Measurements from ENCODE around the gene GNAI1. TPM values are rescaled to one million over a fixed set of nuclear protein-coding genes. Genes with fewer than 3 reads are reported as not detected.

GNAI1 gene
- total RNA-seq, 1 experiment from 2014 or later: 8.8 TPM

DNA sequence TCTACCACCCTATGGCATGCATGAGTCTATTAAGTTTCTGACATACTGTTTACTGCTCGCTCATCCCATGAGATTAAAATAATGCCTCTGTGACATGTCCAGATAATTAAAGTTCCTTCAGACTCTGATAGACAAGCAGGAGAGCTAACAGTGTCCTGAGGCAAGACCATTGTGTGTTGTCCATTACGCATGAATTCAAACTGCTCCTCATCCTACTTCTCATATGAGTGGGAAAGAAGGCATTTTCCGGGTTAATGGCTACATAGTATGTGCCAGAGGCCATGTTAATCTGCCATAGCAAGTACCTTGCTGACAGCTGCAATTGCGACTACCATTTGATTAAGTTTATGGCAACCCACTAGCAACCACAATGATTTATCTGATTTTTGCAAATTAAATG lies 113.3 kb downstream of the GNAI1 start:
- H3K36me3 ChIP-seq: no peaks in the 10 kb centered on the region
- no peaks in the 10 kb centered on the region for H3K27me3 ChIP-seq
- DNase-seq: no peak
- H3K4me3 ChIP-seq: no peak overlapping the region
- H3K9me3 ChIP-seq: no peaks in the 10 kb centered on the region

DNA sequence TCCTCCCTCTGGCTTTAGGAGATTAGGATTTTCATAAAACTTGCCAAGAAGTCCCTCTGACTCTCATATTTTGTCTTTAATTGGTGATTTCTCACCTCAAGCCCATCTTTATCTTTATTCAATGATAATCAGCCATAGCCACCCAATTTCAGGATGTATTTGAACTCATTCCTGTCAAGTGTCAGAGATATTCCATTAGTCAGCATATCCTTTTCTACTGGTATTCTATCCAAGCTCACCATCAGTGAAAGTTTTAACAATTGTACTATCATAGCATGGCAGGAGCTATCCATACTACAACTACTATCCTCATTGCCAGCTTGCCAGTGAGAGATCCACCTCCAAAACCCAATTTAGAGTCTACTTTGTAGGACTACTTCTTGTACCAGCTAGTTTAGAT lies 114.6 kb downstream of the GNAI1 start:
- H3K36me3 ChIP-seq: no peaks in the 10 kb centered on the region
- H3K9me3 ChIP-seq: no peaks in the 10 kb centered on the region
- no peaks in the 10 kb centered on the region for H3K27me3 ChIP-seq
- DNase-seq: no peak
- no peak overlapping the region for H3K4me3 ChIP-seq

DNA sequence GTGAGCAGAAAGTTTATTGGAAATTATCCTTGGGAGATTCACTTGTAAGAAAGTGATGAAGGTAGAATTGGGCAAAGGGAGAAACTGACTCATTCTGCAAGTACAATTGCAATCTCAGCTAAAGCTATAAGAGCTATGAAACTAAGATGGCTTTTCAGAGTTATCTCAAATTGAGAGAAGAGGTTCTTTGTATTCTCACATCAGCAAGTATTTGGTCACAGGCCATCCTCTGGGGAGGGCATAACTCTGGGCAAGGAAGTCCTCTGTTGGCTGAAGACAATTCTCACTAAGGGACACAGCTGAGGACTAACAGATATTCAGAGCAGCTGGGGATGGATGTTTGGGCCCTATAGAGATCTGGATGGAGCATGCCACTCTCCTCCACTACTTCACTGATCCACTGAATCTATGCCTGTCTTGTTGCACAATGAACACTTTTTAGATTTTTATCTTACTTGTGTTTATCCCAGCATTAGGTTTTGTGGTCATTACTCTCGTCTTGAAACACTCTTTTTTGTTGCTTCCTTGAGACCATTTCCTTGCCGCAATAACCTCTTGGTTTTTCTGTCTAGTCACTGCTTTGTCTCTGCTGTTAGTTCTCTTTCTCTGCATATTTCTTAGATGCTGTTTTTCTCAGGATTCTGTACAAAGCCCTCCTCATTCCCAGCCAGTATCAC lies 115.1 kb downstream of the GNAI1 start:
- no peak for DNase-seq

DNA sequence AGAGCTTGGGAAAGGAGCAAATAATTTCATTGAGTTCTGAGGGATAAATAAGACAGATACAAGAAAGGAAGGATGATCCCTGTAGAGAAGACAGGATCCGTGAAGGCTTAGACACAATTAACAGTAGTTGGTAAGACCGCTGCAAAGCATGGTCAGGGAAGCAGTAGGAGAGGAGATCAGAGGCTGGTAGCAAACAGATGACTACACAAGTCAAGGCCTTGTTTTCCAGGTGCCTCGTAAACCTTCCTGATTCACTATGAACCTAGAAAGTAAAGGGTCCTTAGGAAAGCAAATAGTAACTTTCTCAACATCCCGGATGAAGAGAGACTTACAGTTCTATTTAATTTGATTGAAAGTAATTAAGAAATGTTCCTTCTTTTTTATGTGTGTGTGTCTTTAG lies 118.6 kb downstream of the GNAI1 start:
- H3K4me3 ChIP-seq: no peak overlapping the region
- no peak for DNase-seq
- H3K9me3 ChIP-seq: no peaks in the 10 kb centered on the region
- no peaks in the 10 kb centered on the region for H3K36me3 ChIP-seq
- H3K27me3 ChIP-seq: no peaks in the 10 kb centered on the region

More for the DNA sequence above, 115.1 kb downstream of the GNAI1 start:
- no peaks in the 10 kb centered on the region for H3K36me3 ChIP-seq
- no peak overlapping the region for H3K4me3 ChIP-seq
- no peaks in the 10 kb centered on the region for H3K27me3 ChIP-seq
- no peaks in the 10 kb centered on the region for H3K9me3 ChIP-seq

DNA sequence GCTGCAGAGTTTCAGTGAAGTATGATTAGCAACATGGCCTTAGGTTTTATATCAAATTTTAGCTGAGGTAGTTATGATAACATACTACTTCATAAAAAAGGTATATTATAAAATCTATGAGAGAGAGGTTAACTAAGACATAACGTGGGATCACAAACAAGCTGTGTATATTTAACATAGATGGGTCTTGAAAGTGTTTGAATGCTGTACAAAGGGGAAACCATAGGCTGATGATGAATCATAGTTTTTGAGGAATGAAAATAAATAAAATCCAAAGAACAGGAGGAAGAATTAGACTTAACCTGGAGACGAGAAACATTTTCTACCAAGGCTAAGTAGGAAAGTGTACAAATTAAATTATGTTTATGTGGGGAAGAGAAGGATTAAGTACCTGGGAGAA lies 119.0 kb downstream of the GNAI1 start:
- no peaks in the 10 kb centered on the region for H3K27me3 ChIP-seq
- H3K36me3 ChIP-seq: no peaks in the 10 kb centered on the region
- no peaks in the 10 kb centered on the region for H3K9me3 ChIP-seq
- no peak for DNase-seq
- H3K4me3 ChIP-seq: no peak overlapping the region

DNA sequence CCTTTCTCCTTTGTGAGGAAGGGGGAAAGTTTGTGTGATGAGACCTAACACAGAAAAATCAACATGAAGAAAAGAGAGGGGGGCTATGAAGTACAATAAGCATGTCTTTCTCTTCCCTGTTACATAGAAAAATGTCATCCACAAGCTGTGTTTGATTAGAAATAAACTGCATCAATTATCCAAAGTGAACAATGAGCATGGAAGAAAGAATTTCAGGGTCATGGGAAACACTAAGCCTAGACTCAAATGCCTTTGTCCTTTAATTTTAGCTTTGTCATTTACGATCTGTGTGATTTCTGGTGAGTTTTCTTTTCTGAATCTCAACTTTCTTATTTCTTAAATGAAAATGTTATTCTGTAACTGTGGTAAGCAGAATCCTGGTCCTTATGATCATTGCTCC lies 121.0 kb downstream of the GNAI1 start:
- Histone ChIP-seq H3K36me3 (no peaks in the 10 kb centered on the region), H3K27me3 (no peaks in the 10 kb centered on the region), H3K9me3 (no peaks in the 10 kb centered on the region), H3K4me3 (no peak overlapping the region)
- no peak for DNase-seq

DNA sequence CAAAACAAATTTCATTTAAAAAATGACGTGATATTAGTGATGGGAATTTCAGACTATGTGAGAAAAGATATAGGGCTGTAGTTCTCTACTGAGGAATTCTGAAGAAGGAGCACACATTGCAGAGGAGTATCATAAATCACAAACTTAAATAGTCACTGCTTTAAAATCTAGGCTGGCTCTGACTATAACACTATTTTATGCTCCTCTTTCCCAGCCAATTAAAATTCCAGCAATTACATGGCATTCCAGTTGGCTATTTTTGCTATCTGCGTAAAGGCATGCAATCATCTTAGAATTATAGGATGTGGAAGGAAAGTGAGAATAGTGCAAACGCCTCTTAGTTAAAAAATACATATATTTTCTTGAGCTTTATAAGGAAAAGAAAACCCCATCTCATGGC lies 123.1 kb downstream of the GNAI1 start:
- no peak for DNase-seq
- H3K36me3 ChIP-seq: no peaks in the 10 kb centered on the region
- no peaks in the 10 kb centered on the region for H3K27me3 ChIP-seq

DNA sequence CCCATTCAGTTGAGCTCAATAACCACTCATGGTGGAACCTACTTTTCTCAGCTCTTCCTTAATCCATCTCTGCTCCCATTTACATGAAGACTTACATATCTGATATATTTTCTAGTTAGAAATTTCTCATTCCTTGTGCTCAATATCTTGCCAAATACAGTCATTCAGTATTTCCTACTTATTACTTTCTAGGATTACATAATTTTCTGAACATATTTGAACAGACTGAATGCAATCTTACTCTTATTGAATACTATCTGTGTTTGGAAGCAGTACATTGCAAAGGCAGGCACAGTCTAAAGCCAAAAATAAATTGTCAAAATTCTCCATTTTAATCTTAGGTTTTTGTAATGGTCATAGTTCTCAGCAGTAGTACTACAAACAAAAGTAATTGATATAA lies 126.0 kb downstream of the GNAI1 start:
- DNase-seq: no peak
- H3K36me3 ChIP-seq: no peaks in the 10 kb centered on the region
- no peak overlapping the region for H3K4me3 ChIP-seq
- H3K27me3 ChIP-seq: no peaks in the 10 kb centered on the region
- no peaks in the 10 kb centered on the region for H3K9me3 ChIP-seq

More for the DNA sequence above, 123.1 kb downstream of the GNAI1 start:
- H3K9me3 ChIP-seq: no peaks in the 10 kb centered on the region
- H3K4me3 ChIP-seq: no peak overlapping the region

DNA sequence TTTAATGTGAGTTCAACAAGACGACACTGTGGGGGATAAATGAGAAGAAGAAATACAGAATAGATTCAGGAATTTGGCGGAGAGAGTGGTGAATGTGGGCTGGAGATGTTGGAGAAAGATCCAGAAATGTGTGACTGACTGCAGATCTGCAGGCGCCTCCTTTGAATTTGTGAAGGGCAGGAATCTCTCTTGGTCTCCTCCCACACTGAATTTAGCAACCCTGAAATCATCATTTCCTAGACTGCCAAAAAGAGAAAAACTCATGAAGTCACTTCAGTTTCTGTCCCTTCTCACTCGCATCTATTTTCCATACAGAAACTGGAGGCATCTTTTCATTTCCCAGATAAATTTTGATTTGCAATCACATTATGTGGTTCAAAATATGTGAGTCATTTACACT lies 128.7 kb downstream of the GNAI1 start:
- no peak for DNase-seq
- Histone ChIP-seq H3K27me3 (no peaks in the 10 kb centered on the region), H3K4me3 (no peak overlapping the region), H3K36me3 (no peaks in the 10 kb centered on the region), H3K9me3 (no peaks in the 10 kb centered on the region)

DNA sequence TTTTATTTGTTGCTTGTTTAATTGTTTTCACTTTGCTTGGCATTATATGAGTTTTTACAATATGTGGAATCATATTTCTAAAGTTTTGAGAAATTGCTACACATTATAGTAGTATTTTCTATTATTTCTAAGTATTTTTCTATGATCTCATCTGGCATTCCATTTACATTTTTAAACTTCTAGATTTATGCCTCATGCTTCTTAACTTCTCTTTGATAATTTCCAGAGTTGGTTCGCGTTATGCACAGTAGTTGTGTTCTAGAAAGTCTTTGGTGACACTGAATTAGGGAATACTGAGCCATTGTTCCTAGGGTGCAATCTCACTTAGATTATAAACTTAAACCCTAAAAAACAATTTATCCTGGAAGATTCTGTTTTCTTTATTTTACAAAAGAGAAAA lies 129.2 kb downstream of the GNAI1 start:
- Histone ChIP-seq H3K9me3 (no peaks in the 10 kb centered on the region), H3K27me3 (no peaks in the 10 kb centered on the region), H3K36me3 (no peaks in the 10 kb centered on the region), H3K4me3 (no peak overlapping the region)
- DNase-seq: no peak

DNA sequence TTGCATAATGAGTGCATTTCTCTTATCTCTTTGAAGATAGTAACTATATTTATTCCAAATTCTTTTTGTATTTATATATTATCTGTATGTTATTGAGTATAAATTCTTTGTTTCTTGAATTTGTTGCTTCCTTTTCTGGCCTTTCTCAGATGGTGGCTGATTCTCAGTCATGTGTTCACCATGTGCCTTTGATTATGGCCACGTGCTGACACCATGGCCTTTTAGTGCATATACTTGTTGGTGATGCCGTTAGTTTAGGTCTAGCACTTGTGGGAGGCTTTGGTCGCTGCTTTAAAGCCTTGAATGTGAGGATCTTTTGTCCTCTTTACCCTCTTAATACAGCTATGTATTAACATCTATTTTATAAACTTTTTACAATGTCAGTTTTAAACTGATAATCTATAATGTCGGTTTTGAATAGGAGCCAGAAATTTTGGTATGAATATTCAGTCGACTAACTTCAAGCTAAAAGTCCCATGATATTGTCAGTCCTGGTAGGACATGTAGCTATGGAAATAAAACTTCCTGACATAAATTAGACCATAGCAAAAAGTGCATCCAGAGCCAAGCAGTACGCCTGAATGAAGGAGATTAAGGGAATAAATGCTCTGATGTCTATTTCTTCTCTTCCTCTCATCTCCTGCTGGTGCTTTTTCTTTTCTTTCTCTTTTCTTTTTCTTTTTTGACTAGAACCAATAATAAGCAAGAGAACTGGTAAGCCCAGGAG lies 130.3 kb downstream of the GNAI1 start:
- no peaks in the 10 kb centered on the region for H3K27me3 ChIP-seq
- H3K36me3 ChIP-seq: no peaks in the 10 kb centered on the region
- H3K4me3 ChIP-seq: no peak overlapping the region
- no peaks in the 10 kb centered on the region for H3K9me3 ChIP-seq
- DNase-seq: no peak

DNA sequence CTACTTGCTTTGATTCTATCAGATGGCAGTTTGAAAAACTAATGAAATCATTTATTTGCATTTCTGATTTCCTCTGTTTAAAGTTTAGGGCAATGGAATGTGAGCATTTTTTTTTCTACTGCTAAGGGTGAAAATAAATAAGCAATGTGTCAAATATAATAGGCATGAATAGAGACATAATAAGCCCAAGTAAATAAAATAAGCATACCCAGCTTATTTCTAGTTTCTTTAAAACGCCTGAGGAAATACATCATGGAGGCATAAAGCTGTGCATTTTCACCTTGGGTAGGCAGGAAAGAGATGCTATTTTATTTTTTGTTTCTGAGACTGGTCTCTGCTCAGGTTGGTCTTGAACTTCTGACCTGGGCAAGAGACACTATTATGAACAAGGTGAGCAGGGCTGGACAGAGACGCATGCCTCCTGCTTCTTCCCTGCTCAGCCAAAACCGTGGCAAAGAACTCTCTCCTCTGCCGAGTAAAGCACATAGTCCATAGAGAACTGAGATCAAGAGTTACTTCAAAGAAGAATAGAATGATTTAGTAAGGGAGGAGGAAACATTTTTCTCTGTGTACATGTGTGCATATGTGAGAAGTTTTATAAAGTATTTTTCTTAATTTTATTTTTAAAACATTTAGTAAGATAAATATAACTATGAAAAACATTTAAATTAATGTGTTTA lies 138.1 kb downstream of the GNAI1 start:
- Histone ChIP-seq H3K9me3 (no peaks in the 10 kb centered on the region), H3K4me3 (no peak overlapping the region), H3K27me3 (no peaks in the 10 kb centered on the region), H3K36me3 (no peaks in the 10 kb centered on the region)
- DNase-seq: no peak

DNA sequence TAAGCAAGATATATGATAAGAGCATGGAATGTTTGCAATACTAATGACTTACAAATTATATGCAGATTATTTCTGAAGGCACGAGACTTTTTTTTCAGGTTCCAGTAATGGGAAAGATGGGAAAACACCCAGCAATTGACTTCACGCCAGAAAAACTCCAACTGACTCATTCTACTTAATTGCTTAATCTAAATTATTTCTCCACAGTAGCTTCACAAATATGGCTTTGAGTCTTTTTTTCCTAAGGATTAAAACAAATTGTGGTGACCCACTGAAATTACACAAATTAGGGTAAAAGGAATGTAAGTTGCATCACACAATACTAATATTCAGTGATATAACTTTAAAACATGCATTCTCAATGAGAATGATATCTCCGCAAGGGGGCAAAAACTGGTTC lies 138.7 kb downstream of the GNAI1 start:
- no peaks in the 10 kb centered on the region for H3K36me3 ChIP-seq
- DNase-seq: no peak
- no peak overlapping the region for H3K4me3 ChIP-seq

DNA sequence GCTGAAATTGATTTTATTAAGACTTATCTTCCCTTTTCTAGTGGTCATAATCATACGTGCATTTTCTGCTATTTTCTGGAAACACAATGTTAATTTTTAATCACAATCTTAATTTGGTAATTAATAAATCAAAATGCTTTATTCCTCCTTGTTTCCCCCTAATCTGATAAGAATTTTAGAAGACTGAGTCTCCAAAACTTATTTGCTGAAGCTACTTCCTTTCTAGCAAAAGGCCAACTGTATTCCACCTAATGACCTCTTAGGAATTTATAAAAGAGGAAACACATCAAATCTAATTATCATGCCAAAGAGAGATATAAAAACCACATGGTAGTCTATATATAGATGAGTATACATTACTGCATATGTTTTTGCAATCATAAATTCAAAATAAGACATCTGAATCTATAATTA lies 140.6 kb downstream of the GNAI1 start:
- Histone ChIP-seq H3K36me3 (no peaks in the 10 kb centered on the region), H3K27me3 (no peaks in the 10 kb centered on the region), H3K9me3 (no peaks in the 10 kb centered on the region)

More for the DNA sequence above, 138.7 kb downstream of the GNAI1 start:
- no peaks in the 10 kb centered on the region for H3K9me3 ChIP-seq
- H3K27me3 ChIP-seq: no peaks in the 10 kb centered on the region

More for the DNA sequence above, 140.6 kb downstream of the GNAI1 start:
- DNase-seq: no peak
- H3K4me3 ChIP-seq: no peak overlapping the region

All from MG63 (cell line).